ENCODE results near the gene CITED1. TPM values are rescaled to one million over a fixed set of nuclear protein-coding genes. Genes with fewer than 3 reads are reported as not detected.

The CITED1 gene
- total RNA-seq, 1 experiment from 2014 or later = 0.12 TPM

- peak; percentile 69 for DNase-seq (ENCODE audit: low read depth)
Measured at GRCh38 chrX:72308566-72309296, 3.0 kb upstream of the CITED1 start.

GRCh38 chrX:72308209-72308565 is 2.5 kb upstream of the CITED1 start:
- DNase-seq (ENCODE audit: low read depth) = no peak

- DNase-seq (ENCODE audit: low read depth) = no peak
Measured at GRCh38 chrX:72307646-72308051, 1.9 kb upstream of the CITED1 start.

- peak; percentile 80 for DNase-seq (ENCODE audit: low read depth)
Measured at GRCh38 chrX:72306851-72307645, 1.3 kb upstream of the CITED1 start.

GRCh38 chrX:72306085-72306801 is 529 bp upstream of the CITED1 start:
- DNase-seq (ENCODE audit: low read depth) = peak; percentile 26

GRCh38 chrX:72304877-72305276 is 837 bp downstream of the CITED1 start:
- DNase-seq (ENCODE audit: low read depth) = no peak

- no peak for DNase-seq (ENCODE audit: low read depth)
Measured at GRCh38 chrX:72301781-72302180, 3.9 kb downstream of the CITED1 start.

- no peak for DNase-seq (ENCODE audit: low read depth)
Measured at GRCh38 chrX:72299891-72300630, 5.7 kb downstream of the CITED1 start.

- peak; percentile 52 for DNase-seq (ENCODE audit: low read depth)
Measured at GRCh38 chrX:72297953-72298730, 7.6 kb downstream of the CITED1 start.

GRCh38 chrX:72296991-72297390 is 8.7 kb downstream of the CITED1 start:
- no peak for DNase-seq (ENCODE audit: low read depth)

- no peak for DNase-seq (ENCODE audit: low read depth)
Measured at GRCh38 chrX:72295745-72296144, 10.0 kb downstream of the CITED1 start.

- no peak for DNase-seq (ENCODE audit: low read depth)
Measured at GRCh38 chrX:72294497-72294896, 11.2 kb downstream of the CITED1 start.

- no peak for DNase-seq (ENCODE audit: low read depth)
Measured at GRCh38 chrX:72282302-72282701, 23.4 kb downstream of the CITED1 start.

GRCh38 chrX:72280321-72280845 is 25.3 kb downstream of the CITED1 start:
- peak; percentile 65 for DNase-seq (ENCODE audit: low read depth)

GRCh38 chrX:72276478-72276953 is 29.2 kb downstream of the CITED1 start:
- no peak for DNase-seq (ENCODE audit: low read depth)

- DNase-seq (ENCODE audit: low read depth) = peak; percentile 65
Measured at GRCh38 chrX:72274526-72274925, 31.2 kb downstream of the CITED1 start.

- DNase-seq (ENCODE audit: low read depth) = peak; percentile 42
Measured at GRCh38 chrX:72273718-72274117, 32.0 kb downstream of the CITED1 start.

GRCh38 chrX:72272868-72273267 is 32.8 kb downstream of the CITED1 start:
- peak; percentile 73 for DNase-seq (ENCODE audit: low read depth)

GRCh38 chrX:72271812-72272211 is 33.9 kb downstream of the CITED1 start:
- DNase-seq (ENCODE audit: low read depth) = no peak

- DNase-seq (ENCODE audit: low read depth) = no peak
Measured at GRCh38 chrX:72271091-72271788, 34.5 kb downstream of the CITED1 start.
